Effector CD4-positive, alpha-beta T cell (primary cell): Measurements from ENCODE around the gene PLG.
"Not testable (repeated sequence)": the region's sequence is repeated elsewhere in the genome, so short reads cannot be mapped to it uniquely, and the experiment has no call there.

ENCODE experiments used
- DNase-seq: peaks from one replicate; pipeline ENCODE4 v3.0.0-alpha.2; 2020

The PLG gene

DNA sequence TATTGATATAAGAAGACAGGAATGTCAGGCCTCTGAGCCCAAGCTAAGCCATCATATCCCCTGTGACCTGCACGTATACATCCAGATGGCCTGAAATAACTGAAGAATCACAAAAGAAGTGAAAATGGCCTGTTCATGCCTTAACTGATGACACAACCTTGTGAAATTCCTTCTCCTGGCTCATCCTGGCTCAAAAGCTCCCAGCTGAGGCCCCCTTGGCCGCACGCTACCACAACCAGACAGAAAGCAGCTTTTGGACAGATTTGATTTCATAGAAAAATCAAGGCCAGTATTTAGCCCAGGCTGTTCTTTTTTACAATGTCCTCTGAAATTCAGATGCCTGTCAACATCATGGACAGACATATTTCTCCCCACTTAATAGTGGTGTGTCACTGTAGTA is 78.6 kb downstream of the PLG start:
- not testable (repeated sequence) for DNase-seq

DNA sequence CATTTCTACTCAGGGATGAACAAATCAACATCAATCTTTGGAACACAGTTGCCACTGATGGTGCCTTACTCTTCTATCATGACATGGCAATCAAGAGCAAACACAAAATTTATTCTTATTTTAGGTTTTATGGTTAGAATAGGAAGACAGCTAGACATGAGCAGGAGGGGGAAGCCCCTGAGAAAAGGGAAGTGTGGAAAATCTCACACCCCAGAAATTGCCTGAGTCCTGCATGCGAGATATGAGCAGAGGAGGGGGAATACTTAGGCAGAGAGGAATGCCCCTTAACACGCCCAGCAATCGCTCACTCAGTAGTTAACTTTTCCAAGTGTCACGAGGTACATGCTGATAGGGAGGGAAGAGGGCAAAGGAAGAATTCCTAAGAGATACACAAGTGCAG is 79.3 kb downstream of the PLG start:
- no peak for DNase-seq

DNA sequence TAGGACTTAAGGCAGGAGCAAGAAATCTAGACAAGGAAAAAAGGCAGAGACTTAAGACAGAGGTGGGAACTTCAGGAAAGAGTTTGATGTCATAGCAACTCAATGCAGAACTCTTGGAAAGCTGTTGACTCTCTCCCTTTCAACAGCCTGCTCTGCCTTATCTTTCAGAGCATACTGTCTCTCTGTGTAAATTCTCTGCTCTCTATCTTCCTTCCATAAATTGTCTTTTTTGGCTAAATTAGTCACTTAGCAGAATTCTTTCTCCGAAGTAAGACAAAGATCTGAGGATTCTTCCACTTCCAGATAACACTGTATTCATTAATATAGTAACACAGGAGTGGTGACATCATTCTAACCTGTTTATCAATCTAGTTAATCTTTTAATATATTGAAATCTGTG is 80.2 kb downstream of the PLG start:
- DNase-seq = no peak

DNA sequence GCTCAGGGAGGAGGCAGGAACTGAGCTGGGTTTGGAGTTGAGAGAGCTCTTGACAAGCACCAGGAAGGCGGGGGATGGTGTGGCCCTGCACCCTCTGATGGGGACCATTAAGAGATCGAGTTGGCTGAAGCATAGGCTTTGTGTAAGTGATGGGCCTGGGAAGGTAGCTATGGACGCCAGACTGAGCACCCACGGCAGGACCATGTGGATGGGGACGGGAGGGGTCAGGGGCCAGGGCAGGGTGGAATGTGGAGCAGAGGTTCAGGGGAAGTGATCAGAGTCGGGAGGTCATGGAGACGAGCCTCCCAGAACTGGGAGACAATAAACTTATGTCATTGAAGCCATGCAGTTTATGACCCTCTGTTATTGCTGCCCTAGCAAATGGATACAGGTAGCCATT is 81.7 kb downstream of the PLG start:
- DNase-seq = no peak

DNA sequence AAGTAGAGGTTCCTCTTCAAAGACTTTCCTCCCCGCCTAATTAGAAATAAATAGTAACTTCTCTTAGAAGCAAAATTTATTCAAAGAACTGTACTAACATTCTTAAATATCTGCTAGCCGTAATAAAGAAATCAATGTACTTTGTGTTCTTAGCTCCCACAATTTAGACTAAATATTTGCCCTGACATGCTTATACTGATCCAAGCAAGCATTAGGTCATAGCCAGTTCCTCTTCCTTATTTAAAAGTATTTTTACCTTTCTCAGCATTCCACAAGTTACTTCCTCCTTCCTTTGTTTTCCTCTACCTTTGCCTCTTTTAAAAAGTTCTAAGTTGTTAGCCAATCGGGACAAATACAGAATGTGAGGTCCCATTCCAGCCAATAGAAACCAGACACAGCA is 86.1 kb downstream of the PLG start:
- DNase-seq = not testable (repeated sequence)

DNA sequence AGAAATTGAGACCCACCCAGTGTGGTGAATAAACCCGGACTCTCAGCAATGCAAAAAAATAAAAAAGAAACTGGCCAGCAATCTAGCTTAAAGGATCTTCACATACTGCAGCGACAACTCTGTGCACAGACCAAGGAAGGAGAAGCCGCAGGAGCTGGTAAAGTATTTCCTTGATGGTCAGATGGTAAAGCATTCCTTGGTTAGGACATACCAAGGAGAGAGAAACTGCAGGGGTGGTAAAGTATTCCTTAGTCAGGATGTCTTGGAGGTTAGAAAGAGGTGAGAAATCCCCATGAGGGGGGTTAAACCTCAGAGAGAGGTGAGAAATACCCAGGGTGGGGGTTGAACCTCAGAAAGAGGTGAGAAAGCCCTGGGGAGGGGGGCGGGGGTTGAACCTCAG is 86.8 kb downstream of the PLG start:
- DNase-seq = no peak

DNA sequence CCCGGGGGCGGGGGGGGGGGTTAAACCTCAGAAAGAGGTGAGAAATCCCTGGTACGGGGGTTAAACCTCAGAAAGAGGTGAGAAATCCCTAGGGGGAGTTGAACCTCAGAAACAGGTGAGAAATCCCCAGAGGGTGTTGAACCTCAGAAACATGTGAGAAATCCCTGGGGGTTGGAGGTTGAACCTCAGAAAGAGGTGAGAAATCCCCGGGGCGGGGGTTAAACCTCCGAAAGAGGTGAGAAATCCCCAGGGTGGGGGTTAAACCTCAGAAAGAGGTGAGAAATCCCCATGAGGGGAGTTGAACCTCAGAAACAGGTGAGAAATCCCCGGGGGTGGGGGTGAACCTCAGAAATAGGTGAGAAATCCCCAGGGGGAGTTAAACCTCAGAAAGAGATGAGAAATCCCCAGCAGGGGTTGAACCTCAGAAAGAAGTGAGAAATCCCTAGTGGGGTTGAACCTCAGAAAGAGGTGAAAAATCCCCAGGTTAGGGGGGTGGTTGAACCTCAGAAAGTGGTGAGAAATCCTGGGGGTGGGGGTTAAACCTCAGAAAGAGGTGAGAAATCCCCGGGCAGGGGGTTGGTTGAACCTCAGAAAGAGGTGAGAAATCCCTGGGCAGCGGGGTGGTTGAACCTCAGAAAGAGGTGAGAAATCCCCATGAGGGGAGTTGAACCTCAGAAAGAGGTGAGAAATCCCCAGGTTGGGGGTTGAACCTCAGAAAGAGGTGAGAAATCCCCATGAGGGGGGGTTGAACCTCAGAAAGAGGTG is 87.4 kb downstream of the PLG start:
- no peak for DNase-seq

DNA sequence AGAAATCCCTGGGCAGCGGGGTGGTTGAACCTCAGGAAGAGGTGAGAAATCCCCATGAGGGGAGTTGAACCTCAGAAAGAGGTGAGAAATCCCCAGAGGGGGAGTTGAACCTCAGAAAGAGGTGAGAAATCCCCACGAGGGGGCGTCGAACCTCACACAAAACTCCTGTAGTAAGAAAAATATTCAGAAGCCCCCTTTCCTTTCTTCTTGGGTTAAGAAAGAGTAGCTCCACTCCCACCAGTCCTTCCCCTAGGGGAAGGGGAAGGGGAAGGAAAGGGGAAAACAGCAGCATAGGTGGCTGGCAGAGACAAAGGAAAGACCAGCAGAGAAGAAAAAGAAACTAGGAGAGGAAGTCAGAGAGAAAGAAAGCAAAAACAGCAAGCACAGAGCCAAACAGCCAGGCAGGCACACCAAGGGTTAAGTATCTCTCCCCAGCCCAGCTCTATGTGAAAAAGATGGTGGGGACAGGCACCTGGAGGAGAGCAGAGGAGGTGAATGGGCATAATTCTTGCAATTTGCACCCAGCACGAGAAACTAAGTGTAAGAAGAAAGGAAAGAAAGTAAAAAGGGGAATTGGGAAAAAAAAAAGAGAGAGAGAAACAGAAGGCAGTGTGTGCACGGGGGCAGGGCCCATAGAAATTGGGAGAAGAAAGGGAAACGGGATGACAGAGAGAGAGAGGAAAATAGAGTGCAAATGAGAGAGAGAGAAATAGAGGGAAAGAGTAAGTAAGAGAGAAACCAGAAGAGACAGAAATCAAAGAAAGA is 88.2 kb downstream of the PLG start:
- DNase-seq = no peak

DNA sequence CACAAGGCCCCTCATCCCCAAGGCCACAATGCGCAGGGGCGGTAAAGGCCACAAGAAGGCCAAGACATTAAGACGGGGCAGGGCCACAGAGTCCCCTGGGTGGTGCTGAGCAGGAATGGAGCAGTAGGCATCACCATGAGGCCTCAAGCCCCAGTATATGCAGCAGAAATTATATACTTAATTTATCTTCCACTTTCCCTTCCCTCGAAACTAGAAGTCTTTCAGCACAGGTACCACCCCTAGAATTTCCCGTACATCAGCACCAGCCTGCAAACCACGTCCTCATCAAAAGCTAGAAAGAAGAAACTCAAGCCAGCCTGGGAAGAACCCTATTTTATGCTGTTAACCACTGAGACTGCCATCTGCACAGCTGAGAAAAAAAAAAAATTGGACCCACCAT is 89.4 kb downstream of the PLG start:
- DNase-seq = no peak

DNA sequence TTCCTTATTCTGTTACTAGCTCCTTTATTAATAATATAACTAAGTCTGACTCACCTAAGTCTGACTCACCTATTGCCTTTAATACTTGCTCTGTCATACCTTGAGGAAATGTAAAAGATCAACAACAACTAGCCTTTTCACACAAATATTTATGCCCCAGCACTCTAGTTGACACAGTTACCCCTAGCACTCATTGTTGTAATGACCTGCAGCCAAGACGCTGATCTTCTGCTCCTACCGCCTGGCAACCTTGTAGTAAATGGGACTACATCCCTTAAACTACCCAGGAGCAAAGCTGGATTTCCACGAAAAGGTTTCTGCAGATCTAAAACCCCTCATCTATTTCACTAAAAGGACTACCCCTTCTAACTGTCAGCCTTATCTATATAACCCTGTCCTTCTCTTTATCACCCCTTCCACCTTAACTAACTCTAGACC is 90.0 kb downstream of the PLG start:
- DNase-seq = no peak

DNA sequence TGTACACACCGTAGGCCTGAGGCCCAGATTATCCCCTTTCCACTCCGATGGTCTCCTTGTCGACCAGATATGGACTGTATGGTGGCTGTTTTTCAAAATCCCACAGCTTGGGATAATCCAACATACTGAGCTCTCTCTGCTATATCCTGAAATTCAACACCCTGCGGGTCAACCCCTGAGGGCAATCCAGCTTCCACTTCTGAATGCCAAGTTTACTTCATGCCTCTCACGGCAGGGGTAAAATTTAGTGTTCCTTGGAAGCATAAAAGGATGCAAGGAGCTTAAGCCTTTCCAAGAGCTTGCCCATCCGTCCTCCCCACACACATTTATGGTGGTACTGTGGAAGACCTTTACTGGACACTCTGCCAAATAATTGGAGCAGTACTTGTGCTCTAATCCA is 90.7 kb downstream of the PLG start:
- DNase-seq = no peak

DNA sequence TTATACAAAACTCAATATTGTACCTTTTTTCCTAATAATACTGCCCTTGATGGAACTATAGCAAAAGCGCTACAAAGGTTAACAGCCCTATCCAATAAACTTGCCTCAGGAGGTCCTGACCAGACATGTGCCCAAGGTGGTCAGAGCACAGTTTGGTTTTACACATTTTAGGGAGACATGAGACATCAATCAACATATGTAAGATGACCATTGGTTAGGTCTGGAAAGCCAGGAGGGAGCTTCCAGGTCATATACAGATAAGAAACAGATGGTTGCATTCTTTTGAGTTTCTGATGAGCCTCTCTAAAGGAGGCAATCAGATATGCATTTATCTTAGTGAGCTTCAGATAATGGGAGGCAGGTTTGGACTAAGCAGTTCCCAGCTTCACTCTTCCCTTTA is 91.6 kb downstream of the PLG start:
- DNase-seq = no peak

DNA sequence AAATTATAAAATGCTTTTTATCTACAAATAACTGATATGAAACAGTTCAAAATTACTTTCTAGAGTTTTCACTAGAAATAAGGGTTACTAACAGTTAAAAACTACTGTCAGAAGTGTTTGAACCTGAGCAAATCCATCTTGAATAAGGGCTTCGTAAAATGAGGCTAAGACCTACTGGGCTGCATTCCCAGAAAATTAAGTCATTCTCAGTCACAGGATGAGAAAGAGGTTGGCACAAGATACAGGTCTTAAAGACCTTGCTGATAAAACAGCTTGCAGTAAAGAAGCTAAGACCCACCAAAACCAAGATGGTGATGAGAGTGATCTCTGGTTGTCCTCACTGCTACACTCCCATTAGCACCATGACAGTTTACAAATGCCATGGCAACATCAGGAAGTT is 93.7 kb downstream of the PLG start:
- no peak for DNase-seq

DNA sequence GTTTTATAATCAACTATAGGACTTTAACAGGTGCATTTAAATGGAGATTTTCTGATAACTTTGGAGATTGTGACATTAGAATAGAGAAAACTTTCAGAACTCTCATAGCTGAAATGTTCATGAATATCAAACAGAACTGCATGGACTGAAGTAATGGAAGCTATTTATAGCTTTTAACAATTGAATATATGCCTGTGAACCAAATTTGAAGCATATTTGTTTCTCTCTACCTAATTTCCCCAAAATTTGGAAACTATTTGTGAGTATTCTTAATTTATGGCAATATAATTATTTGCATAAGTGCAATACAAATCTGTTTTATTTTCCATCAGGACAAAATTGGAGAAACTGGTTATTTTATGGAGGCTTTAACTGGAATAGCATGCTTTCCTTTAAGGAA is 96.6 kb downstream of the PLG start:
- no peak for DNase-seq

DNA sequence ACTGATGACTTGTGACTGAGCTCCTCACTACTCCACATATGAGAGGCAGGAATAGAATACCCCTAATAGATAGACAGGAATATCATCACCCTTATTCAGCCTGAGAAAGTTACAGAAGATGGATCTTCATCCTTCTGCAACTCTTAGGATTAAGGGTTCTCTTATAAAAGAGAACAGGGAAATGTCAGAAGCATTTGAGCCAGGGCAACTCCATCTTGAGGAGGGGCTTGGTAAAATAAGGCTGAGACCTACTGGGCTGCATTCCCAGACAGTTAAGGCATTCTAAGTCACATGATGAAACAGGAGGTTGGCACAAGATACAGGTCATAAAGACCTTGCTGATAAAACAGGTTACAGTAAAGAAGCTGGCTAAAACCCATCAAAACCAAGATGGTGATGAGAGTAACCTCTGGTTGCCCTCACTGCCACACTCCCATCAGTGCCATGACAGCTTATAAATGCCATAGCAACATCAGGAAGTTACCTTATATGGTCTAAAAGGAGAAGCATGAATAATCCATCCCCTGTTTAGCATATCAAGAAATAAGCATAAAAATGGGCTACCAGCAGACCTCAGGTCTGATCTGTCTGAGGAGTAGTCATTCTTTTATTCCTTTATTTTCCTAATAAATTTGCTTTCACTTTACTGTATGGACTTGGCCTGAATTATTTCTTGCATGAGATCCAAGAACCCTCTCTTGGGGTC is 97.9 kb downstream of the PLG start:
- no peak for DNase-seq

DNA sequence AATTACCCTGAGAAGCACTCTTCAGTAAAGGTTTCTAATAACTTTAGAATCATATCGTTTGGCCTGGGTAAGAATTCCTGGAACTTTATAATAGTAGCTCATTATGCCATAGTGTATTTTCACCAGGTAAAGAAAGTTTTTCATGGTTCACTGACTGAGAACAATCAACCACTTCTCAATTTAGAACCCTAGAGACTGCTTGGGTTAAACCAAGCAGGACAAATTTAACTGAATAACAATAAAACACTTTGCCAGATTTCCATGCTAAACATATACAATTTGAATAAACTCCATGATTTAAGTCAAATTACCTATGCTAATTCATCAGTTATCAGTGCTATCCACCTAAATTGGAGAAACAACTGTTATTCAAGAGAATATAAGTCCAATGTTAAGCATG is 99.4 kb downstream of the PLG start:
- DNase-seq = no peak

DNA sequence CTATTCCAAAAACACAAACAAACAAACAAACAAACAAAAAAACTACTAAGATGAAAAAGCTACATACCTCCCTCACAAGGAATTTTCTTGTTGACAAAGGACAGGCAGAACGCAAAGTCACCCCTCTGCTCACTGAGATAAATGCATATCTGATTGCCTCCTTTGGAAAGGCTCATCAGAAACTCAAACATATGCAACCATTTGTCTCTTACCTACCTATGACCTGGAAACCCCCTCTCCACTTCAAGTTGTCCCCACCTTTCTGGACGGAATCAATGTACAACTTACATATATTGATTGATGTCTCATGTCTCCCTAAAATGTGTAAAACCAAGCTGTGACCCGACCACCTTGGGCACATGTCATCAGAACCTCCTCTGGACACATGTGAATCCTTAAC is 100.0 kb downstream of the PLG start:
- not testable (repeated sequence) for DNase-seq
